NCI-H1694 treated with DMSO at 0.1 percent for 48 hours (cell line): ENCODE data around the gene SCARB1.
A peak's percentile ranks its signal among the peaks of the same experiment; 100 is the strongest.

Experiments used
- DNase-seq: peaks from one replicate; lab custom pipeline; 2025; lab: John Stamatoyannopoulos, UW

SCARB1 gene

GRCh38 chr12:124745891-124746570 lies 117.6 kb downstream of the SCARB1 start:
- DNase-seq: peak; percentile 93

GRCh38 chr12:124745465-124745890 lies 118.2 kb downstream of the SCARB1 start:
- DNase-seq: peak; percentile 80

DNA sequence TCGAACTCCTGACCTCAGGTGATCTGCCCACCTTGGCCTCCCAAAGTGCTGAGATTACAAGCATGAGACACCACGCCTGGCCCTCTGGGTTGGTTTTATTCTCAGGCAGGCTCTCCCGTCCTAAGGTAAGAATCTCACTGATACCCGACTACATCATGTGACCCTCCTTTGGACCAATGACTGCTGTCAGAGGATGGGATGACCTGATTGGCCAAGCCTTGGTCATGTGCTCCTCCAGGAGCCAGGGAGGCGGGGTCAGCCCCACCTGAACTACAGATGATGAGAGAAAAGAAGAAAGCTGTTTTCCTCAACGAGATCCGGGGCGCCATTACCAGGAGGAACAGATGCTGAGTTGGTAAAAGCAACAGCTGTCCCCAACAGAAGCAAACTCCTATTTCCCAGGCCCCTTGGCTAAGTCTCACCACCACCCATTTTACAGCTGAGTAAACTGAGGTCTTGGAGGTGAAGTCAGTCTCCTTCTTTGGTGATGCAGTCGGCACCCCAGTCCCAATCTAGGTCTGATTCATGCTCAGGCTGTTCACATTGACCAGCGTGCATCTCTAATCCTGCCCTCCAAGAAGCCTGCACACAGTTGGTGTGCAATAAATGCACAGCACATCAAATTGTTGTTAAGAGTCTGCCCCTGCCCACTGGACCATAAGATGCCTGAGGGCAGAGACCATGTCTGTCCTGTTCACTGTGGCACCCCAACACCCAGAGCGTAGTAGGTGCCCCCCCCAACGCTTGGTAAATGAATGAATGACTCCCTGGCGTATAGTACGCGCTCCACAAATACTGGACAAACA lies 118.8 kb downstream of the SCARB1 start:
- peak; percentile 90 for DNase-seq

GRCh38 chr12:124744273-124744640 lies 119.4 kb downstream of the SCARB1 start:
- DNase-seq: no peak

DNA sequence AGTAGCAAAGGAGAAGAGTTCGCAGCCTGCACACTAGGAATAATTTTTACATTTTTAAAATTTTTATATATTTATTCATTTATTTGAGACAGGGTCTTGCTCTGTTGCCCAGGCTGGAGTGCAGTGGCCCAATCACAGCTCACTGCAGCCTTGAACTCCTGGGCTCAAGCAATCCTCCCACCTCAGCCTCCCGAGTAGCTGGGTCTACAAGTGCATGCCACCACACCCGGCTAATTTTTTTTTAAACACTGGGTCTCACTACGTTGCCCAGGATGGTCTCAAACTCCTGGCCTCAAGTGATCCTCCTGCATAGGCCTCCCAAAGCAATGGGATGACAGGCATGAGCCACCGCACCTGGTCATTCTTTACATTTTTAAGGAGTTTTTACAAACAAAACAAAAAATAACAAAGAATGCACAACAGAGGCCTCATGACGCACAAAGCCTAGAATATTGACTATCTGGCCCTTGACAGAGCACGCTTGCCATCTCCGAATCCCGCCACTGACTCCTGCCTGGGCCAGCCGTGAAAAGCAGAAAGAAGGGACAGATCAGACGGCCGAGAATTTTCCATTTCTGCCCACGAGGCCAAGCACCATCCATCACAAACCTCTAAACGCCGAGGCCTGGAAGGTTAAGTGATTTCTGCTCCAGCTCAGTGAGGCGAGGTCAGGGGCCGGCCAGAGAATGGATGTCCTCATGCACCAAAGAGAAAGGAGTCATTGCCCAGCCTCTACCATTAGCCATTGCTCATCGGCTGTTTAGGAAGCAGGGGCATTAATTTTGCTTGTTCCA lies 120.0 kb downstream of the SCARB1 start:
- DNase-seq: no peak

- DNase-seq: no peak
Observed at GRCh38 chr12:124742678-124743077, 121.0 kb downstream of the SCARB1 start.

- DNase-seq: peak; percentile 39
Observed at GRCh38 chr12:124742111-124742510, 121.6 kb downstream of the SCARB1 start.

DNA sequence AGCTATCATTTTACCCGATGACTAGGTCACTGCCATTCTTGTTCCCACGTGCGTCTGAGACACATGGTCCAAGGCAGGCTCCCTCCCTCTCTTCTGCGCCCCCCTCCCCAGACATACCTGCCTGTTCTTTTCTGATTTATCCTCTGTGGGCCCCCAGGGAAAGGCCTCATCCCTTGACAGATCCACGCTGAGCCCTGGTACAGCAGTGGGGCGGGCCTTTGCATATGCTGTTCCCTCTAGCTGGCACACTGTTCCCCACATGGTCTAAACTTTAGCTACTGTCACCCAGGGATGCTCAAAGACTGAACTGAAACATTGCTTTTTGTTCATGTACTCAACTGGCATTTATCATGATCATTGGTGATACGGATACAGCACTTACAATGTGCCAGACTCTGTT lies 122.5 kb downstream of the SCARB1 start:
- DNase-seq: no peak

- no peak for DNase-seq
Observed at GRCh38 chr12:124740691-124741137, 123.0 kb downstream of the SCARB1 start.

DNA sequence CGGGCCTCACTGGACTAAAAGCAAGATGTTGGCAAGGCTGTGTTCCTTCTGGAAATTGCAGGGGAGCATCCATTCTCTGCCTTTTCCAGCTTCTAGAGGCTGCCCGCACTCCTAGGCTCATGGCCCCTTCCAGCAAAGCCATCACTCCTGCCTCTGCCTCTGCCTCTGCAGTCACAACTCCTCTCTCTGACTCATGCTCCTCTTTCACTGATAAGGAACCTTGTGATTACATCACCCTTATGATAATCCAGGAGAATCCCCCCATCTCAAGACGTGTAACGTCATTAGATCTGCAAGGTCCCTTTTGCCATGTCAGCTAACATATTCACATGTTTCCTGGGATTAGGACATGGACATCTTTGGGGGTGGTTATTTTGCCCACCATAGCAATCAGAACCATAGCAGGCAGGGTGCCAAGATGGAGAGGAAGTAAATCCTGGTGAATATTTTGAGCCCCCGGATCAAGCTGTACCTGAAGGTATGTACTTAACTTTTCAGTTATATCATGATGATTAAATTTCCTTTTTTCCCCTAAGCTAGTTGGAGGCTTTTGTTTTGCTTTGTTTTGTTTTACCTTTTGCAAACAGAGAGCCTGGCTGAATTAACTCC lies 123.6 kb downstream of the SCARB1 start:
- no peak for DNase-seq

DNA sequence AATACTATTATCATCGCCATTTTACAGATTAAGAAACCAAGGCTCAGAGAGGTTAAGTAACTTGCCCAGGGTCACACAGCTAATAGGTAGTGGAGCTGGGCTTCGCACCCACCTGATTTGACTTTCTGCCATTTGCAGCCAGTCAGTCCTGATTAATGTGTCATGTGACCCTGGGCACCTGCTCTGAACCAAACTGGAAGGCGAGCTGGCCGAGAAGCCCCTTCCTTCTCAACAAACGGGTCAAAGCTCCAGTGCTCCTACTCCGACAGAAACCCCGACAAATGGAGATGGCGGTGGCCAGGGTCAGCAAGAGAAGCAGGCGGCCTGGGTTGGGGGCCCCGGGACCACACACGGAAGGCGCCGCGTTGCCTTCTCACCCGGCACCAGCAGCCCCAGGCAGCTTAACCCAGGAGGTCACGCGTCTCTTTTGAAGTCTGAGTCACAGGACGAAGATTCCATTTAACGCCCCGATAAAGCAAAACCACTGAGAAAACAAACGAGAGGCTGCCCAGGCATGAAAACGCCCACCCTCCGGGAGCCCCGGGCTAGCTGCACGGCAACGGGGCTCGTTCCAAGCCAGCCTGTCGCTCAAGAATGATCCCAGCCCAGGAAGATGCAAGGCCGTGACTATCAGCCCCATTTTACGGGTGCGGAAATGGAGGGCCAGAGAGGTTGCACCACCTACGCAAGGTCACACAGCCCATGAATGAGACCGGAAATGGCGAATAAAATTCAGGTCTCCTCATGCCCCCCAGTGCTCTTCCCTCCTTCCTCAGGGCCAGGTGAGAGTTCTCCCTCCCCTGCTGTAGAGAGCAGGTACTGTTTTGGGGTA lies 124.8 kb downstream of the SCARB1 start:
- no peak for DNase-seq

DNA sequence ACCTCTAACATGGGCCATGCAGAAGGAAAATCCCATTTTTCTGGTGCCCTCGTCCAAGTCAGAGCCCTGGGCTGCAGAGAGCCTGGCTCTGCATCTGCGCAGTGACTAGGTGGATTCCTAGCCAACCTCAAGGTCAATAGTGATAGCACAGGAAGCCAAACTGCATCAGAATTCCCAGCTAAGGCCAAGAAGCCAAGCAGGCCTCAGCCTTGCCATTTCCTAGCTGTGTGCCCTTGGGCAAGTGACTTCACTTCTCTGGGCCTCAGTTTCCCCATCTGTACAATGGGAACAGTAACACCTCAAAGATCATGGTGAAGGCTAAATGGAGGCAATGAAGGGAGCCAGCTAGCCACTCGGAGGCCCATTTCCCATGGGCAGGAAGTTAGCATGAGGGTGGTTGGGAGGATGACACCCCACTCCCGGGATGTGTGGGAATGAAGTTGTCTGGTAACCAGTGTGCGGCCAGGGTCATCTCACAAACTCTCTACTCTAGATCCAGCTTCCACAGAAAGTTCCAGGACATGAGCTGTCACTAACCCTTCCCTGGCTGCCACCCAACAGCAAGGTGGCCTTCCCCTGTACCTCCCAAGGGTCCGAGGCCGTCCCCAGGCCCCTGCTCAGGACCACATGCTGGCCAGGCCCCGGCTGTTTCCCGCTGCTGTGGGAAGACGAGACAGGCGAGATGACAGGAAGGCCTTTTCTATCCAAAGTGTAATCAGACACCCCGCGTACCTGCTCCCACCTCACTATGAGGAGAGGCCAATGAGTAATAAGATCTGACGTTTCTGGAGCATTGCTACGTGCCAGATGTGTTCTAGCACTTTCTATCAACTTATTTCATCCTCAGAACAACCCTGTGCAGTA lies 125.7 kb downstream of the SCARB1 start:
- no peak for DNase-seq

GRCh38 chr12:124737040-124737419 lies 126.6 kb downstream of the SCARB1 start:
- DNase-seq: no peak

DNA sequence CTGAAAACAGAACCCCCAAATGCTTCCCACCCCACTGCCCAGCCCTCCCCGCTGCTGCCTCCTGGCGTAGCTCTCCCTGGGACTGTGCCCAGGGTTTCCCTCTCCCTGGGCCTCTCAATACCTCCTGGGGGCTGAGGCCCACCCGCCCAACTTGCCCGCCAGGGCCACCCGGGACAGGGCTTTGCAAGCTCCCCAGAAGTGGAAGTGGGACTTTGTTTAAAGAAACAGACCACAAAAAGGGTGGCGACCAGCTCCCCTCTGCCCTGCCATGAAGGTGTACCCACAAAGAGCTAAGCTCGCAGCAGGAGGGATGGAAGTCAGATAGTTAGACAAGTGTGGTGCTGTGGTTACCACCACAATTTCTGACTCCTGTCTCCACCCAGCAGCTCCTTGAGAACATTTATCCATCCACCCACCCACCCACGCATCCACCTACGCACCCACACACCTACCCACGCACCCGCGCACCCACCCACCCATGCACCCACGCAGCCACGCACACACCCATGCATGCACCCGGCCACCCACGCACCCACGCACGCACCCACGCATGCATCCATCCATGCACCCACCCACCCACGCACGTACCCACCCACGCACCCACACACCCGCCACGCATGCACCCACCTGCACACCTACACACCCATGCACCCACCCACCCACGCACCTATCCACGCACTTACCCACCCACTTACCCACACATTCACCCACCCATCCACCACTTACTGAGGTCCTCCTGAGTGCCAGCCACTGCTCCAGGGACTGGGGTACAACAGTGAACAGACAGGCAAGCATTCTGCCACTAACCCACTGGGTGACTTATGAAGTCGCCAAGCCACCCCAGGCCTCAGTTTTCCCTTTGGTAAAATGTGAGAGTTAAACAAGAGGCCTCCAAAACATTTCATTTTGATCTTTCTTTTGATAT lies 127.3 kb downstream of the SCARB1 start:
- no peak for DNase-seq

- no peak for DNase-seq
Observed at GRCh38 chr12:124734224-124734788, 129.4 kb downstream of the SCARB1 start.

DNA sequence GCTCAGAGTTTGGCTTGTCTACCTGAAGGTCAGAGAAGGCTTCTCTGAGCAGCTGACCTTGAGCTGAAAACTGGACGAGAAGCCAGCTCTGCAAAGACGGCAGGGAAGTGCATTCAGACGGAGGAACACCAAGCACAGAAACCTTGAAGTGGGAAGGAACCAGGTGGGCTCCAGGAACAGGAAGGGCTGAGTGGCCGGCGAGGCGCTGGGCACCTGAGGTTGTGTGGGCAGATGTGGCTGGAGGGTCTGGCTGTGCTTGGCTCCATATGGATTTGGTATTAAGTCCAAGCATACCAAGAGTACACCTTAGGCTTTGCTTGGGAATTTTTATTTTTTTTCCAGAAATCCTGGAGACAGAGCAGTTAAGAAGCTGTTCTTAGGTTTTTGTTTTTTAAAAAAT lies 130.6 kb downstream of the SCARB1 start:
- no peak for DNase-seq

DNA sequence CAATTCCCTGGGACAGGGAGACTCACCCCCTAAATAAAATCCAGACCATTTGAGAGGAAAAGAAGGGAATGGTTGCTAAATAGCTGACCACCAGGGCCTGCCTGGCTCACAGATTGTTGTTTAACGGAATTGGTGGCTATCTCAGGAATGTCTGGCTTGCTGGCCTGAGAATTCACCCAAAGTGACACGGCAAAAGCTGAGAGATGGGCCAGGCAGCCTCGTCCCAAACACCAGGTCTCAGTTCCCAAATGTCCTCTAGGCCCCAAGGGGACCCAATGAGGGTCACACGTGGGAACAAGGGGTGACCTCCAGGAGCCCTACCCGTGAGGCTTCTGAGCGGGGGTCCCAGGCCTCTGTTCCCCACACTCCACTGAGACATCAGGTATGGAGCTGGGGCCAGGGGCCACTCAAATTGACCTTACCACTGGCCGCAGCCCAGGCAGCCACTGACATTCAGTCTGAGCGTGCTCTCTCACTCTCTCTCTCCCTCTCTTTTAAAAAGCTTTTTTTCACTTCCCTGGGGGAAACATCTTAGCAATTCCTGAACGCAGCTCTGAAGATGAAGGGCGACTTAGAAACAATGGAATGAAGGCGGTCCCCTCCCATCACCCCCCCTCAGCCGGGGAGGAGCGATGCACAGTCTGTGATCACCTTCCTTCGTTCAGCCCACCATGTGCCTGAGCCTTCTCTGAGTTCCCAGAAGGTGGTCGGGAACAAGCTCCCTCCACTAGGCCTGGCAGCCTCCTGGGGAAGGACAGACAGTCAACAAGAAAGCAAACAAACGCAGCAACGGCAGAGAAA lies 131.2 kb downstream of the SCARB1 start:
- DNase-seq: no peak

DNA sequence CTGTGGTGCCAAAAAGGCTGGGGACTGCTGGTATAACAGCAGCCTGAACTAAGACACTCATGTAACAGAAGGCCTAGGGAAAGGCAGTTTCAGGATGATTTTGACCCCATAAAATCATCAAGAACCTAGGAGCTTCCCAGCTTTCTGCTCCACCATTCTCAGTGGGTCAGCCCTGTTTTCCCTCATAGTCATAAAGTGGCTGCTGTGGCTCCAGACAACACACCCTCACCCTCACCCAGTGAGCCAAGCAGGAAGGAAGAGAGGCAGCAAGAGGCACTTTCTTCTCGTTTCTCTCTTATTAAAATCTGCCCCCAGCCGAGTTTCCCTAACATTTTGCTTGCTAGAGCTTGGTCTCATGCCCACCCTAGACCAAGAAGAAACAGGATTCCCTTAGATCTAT lies 131.8 kb downstream of the SCARB1 start:
- DNase-seq: no peak
